HG02798 (cell line): ENCODE data around the gene DUS1L.
"Not testable (repeated sequence)": the region's sequence is repeated elsewhere in the genome, so short reads cannot be mapped to it uniquely, and the experiment has no call there.

ENCODE experiments used
- ATAC-seq: cut with Tn5 transposase; IDR thresholded peaks from one replicate; pipeline ENCODE4 v1.9.1; 2021; ENCODE audit warnings: mild to moderate bottlenecking; ENCODE audit not compliant: unreplicated experiment, poor library complexity

The DUS1L gene

DNA sequence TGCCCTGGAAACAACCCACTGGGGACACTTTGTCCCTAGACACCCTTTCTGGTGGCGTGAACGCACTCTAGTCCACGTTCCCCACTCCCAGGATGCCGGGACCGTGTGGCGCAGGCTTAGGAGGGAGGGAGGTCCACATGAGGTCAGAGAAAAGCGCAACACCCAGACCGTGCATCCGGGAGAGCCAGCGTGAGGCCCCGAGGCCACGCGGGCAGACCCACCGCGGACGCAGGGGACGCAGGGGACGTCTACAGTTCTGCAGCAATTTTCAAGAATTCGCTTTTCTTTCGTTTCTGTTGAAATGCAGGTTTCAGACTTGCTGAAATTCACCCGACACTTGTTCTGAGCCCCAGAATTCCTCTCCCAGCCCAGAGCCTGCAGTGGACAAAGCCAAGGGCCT, 18.7 kb downstream of the DUS1L start:
- no peak for ATAC-seq

DNA sequence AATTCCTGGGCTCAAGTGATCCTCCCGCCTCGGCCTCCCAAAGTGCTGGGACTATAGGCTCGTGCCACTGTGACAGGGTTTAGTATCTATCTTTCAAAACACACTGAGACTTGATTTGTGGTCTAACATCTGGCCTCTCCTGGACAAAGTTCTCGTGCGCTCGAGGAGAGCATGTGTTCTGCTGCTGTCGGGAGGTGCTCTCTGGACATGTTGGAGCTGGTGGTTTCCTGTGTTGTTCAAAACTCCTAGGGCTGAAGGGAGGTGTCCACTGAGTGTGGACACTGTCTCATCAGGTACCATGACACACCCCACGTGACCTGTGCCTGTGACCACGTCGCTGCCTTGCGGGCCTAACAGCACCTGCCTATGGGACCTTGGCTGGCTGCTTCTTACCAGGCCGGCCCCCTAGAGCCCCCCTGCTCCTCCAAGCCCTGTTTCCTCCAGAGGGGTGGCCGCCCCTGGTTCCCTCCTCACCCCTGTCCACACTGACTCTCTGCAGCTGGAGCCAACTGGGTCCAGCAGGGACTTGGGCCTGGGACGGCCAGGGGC, 19.6 kb downstream of the DUS1L start:
- ATAC-seq, result no peak

GRCh38 chr17:82043507-82043906, 22.1 kb downstream of the DUS1L start:
- no peak for ATAC-seq

DNA sequence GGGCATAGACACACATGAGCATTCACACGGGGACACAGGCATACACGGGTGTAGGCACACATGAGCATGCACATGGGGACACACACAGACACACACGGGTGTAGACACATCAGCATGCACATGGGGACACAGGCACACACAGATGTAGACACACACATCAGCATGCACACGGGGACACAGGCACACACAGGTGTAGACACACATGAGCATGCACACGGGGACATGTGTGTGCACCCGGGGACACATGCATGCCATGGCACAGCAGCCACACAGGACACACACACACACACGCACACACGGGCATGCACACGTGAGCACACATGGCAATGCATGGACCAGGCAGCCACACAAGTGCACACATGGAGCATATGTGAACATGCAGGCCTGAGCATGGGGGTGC, 23.0 kb downstream of the DUS1L start:
- no peak for ATAC-seq

DNA sequence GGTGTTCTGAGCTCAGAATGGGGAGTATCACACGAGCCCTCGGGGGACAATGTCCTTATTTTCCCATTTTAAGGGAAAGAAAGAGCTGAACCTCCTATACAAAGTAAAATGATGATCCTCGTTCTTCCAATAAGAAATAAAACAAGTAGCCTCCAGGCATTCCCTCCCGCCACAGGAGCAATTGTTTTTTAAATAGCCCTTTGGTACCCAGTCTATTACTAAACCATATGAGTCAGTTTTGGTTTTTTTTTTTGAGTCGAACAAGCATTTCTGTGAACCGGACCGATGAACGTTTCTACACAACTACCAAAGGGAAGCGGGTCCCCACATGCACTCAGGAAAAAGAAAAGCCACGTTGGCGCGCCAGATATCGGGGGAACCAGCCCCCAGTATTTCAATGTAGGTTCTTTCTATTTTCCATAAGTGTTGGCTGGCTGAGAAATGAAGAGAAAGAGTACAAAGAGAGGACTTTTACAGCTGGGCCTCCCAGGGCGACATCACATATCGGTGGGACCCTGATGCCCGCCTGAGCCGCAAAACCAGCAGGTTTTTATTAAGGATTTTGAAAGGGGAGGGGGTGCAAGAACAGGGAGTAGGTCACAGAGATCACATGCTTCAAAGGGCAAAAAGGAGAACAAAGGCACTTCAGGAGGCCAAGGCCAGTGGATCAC, 24.3 kb downstream of the DUS1L start:
- ATAC-seq, result no peak

GRCh38 chr17:82039695-82040299, 25.8 kb downstream of the DUS1L start:
- no peak for ATAC-seq

GRCh38 chr17:82038796-82039409, 26.7 kb downstream of the DUS1L start:
- not testable (repeated sequence) for ATAC-seq

GRCh38 chr17:82037889-82038195, 27.8 kb downstream of the DUS1L start:
- ATAC-seq, result no peak

GRCh38 chr17:82037092-82037888, 28.3 kb downstream of the DUS1L start, which contains the start of gene DCXR:
Gene DCXR (minus strand): TSS chr17:82037697. CDS start chr17:82037682, 15 bp downstream.
- ATAC-seq, result peak; percentile 87

DNA sequence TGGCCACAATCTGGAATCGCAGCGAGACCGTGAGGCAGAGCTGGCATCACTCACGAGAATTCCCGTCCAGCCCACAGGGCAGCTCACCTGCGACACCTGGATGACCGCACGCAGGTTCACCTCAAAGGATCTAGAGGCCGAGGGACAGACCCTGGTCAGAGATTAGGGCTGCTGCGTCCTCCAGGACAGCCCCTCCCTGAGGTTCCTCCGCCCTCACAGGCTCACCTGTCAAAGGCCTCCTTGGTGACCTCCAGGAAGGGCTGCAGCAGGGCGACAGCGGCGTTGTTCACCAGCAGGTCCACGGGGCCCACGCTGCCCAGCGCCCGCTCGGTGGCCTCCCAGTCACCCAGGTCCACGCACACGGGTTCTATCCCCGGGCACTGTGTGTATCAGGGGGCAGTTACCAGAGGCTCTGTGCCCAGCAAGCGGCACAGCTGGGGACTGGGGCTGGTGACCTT, 28.9 kb downstream of the DUS1L start:
- no peak for ATAC-seq

GRCh38 chr17:82035956-82036633, 29.5 kb downstream of the DUS1L start:
- no peak for ATAC-seq

DNA sequence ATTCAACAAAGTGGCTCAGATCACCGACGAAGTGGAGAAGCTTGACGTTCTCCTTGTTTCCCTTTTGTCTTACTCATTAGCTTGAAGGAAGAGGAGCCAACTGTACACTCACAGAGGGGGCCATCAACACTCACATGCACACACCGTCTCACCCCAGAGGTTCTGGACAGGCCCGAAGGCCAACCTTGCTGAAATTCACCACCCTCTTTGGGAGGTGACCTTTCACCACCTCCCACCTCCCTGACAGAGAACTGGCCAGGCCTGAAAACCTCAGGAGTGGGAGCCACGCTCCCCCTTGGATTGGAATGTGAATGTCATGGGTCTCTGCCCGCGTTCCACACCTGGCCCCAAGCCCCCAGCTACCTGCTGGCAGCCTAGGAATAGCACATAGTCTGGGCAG, 30.1 kb downstream of the DUS1L start:
- ATAC-seq, result no peak

- ATAC-seq, result no peak
Observed at GRCh38 chr17:82034371-82035011, 31.1 kb downstream of the DUS1L start.

DNA sequence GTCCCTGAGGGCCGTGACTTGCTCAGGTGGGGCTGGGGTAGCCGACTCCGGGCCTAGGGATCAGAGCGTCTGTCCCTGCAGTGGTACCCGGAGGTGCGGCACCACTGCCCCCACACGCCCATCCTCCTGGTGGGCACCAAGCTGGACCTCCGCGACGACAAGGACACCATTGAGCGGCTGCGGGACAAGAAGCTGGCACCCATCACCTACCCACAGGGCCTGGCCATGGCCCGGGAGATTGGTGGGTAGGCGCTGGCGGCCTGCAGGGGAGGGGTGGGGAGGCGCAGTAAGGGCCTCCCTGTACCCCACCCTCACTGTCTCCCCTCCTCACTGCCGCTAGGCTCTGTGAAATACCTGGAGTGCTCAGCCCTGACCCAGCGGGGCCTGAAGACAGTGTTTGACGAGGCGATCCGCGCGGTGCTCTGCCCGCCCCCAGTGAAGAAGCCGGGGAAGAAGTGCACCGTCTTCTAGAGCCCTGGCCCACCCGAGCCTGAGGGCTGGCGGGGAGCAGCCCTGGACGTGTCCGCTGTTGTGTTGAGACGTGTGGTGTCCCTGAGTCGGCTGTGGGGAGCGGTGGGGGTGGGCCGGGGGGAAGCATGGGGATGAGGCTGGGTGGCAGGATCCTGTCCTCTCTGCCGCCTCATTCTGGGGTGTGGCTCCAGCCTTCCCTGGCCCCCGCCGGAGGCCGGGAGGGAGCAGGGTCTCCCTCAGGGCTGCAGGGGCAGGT, 32.1 kb downstream of the DUS1L start:
- ATAC-seq, result no peak

GRCh38 chr17:82031885-82032627, 33.5 kb downstream of the DUS1L start:
- ATAC-seq, result no peak

DNA sequence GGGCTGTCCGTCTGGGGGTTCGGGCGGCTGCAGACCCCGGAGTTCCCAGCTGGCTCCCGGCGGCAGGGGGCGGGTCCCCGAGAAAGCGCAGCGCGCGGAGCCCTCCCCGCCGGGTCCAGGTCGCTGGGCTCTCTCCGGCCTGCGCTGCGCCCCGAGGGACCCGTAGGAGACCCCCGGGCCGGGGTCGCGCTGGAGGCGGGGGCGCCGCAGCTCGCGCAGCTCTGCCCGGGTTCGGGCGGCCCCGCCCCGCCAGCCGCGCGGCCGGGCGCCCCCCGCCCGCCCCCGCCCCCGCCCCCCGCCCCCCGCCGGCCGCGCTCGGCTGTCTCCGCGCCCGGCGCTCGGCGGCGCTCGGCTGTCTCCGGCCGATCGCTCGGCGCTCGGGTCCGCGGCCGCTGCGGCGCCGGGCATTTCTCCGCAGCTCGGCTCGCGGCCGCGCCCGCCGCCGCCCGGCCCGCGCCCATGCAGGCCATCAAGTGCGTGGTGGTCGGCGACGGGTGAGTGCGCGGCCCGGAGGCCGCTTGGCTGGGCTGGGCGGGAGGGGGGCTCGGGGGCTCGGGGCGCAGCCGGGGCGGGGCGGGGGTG, 34.2 kb downstream of the DUS1L start, which contains the start of gene RAC3:
Gene RAC3 (plus strand): TSS at position 376 of the 582 bp plus-strand sequence. CDS start 84 bp downstream, at position 460.
- ATAC-seq, result no peak

GRCh38 chr17:82030470-82031302, 34.9 kb downstream of the DUS1L start:
- ATAC-seq, result peak; percentile 43
